Activated CD8-positive, alpha-beta T cell treated with anti-CD3 and anti-CD28 coated beads for 36 hours (primary cell): Measurements from ENCODE around the gene VWA5B2. TPM values are rescaled to one million over a fixed set of nuclear protein-coding genes. Genes with fewer than 3 reads are reported as not detected.

Source experiments
- ATAC-seq: fragments of 200-7000 bp; cut with Tn5 transposase; one replicate; pipeline ENCODE4 v1.10.0; 2021; ENCODE audit warnings: mild to moderate bottlenecking, moderate library complexity
- CTCF ChIA-PET: fragments of 350-600 bp; sonication (Branson Sonifier 250); formaldehyde crosslinking; loops from one replicate; lab custom pipeline; 2021; ENCODE audit warnings: antibody characterized with exemption; lab: Charles Lee
- POLR2A ChIA-PET: fragments of 350-600 bp; sonication (Branson Sonifier 250); formaldehyde crosslinking; loops from one replicate; lab custom pipeline; 2021; ENCODE audit warnings: antibody characterized with exemption; lab: Charles Lee
- DNase-seq: peaks from one replicate; pipeline ENCODE4 v3.0.0-alpha.2; 2020
- H3K27ac Mint-ChIP-seq: one replicate; pipeline ENCODE4 v1.8.0; 2021; ENCODE audit warnings: mild to moderate bottlenecking, mixed read lengths
- H3K27me3 Mint-ChIP-seq: one replicate; pipeline ENCODE4 v1.8.0; 2021; ENCODE audit warnings: mixed read lengths
- H3K36me3 Mint-ChIP-seq: one replicate; pipeline ENCODE4 v1.8.0; 2021; ENCODE audit warnings: low read depth, mixed read lengths
- H3K4me1 Mint-ChIP-seq: one replicate; pipeline ENCODE4 v1.8.0; 2021; ENCODE audit warnings: low read depth, mixed read lengths
- H3K4me3 Mint-ChIP-seq: one replicate; pipeline ENCODE4 v1.8.0; 2021; ENCODE audit warnings: mild to moderate bottlenecking, moderate library complexity, mixed read lengths
- H3K9me3 Mint-ChIP-seq: one replicate; pipeline ENCODE4 v1.8.0; 2021; ENCODE audit warnings: mixed read lengths
- CTCF ChIP-seq: fragments of 200-600 bp; IDR thresholded peaks from one replicate; pipeline ENCODE4 v1.8.0; 2022; ENCODE audit warnings: antibody characterized with exemption, mild to moderate bottlenecking
- intact Hi-C: fragments of 100-400 bp; cut with micrococcal nuclease; formaldehyde crosslinking; loops from one replicate; pipeline ENCODE4 v1.10.0; 2022
- total RNA-seq, 2 experiments: library from RNA; stranded (reverse); gene quantifications; one replicate each; pipeline ENCODE4 v1.2.3, GENCODE V29; 2021

Gene VWA5B2
- total RNA-seq = not detected

GRCh38 chr3:184229394-184230080 lies at the start of gene VWA5B2:
VWA5B2 (plus strand) TSS chr3:184229585; CDS start chr3:184230529, 944 bp downstream.
- H3K4me3 Mint-ChIP-seq = peak within 1 kb of the TSS; percentile 54
- H3K36me3 Mint-ChIP-seq = no peaks in the 10 kb centered on the region

GRCh38 chr3:184180165-184180564 lies 49.2 kb upstream of the VWA5B2 start:
- ChIA-PET CTCF (no interaction called here), POLR2A (no interaction called here)
- Mint-ChIP-seq H3K27ac (no peak overlapping the region), H3K4me1 (peaks cover 28% of the 10 kb centered on the region), H3K9me3 (no peaks in the 10 kb centered on the region), H3K27me3 (no peaks in the 10 kb centered on the region), H3K4me3 (no peak overlapping the region), H3K36me3 (peaks cover 55% of the 10 kb centered on the region)
- DNase-seq (no peak), ATAC-seq (no peak)
- intact Hi-C loops = no loop called here
- no peak for TF ChIP-seq CTCF

More at GRCh38 chr3:184229394-184230080, at the start of gene VWA5B2:
- ChIA-PET POLR2A (interaction anchor here (0.6 to 3.1 kb wide), 6 partner anchors 11 to 1162 kb away, joined by 3 to 9 read pairs (median 5); partner anchors contain the start of genes CAMK2N2 and EEF1AKMT4), CTCF (interaction anchor here (0.7 to 5.1 kb wide), 12 partner anchors 13 to 345 kb away, joined by 3 to 67 read pairs (median 14); partner anchors contain the start of genes CAMK2N2, EEF1AKMT4 and PARL)
- ATAC-seq = peak; percentile 96
- Mint-ChIP-seq H3K27ac (no peak within 1 kb of the TSS), H3K4me1 (peaks cover 11% of the 10 kb centered on the region), H3K27me3 (peaks cover 37% of the 10 kb centered on the region), H3K9me3 (no peaks in the 10 kb centered on the region)
- intact Hi-C loops = loop anchor here (5.0 kb wide), 1 partner anchor 58 kb away; no protein-coding TSS in a partner anchor
- peak; percentile 73 for DNase-seq
- TF ChIP-seq CTCF = no peak

- Mint-ChIP-seq H3K9me3 (no peaks in the 10 kb centered on the region), H3K36me3 (peaks cover 60% of the 10 kb centered on the region), H3K4me3 (no peak overlapping the region), H3K27ac (no peak overlapping the region), H3K4me1 (peaks cover 22% of the 10 kb centered on the region), H3K27me3 (no peaks in the 10 kb centered on the region)
- intact Hi-C loops = no loop called here
- no peak for DNase-seq
- POLR2A ChIA-PET = no interaction called here
- ATAC-seq = no peak
- TF ChIP-seq CTCF = no peak
- CTCF ChIA-PET = interaction anchor here (1.0 to 2.0 kb wide), 3 partner anchors 23 to 68 kb away, joined by 3 to 10 read pairs (median 4); partner anchors contain the start of genes EEF1AKMT4 and VWA5B2
These were observed 47.8 kb upstream of the VWA5B2 start for GRCh38 chr3:184181596-184181995.

- Mint-ChIP-seq H3K27ac (peak overlapping the region; percentile 14), H3K9me3 (no peaks in the 10 kb centered on the region), H3K27me3 (no peaks in the 10 kb centered on the region), H3K4me1 (peaks cover 25% of the 10 kb centered on the region), H3K36me3 (peaks cover 66% of the 10 kb centered on the region), H3K4me3 (no peak overlapping the region)
- intact Hi-C loops = no loop called here
- no peak for TF ChIP-seq CTCF
- ChIA-PET CTCF (interaction anchor here (1.1 to 1.7 kb wide), 2 partner anchors 9 to 44 kb away, joined by 4 to 5 read pairs; partner anchors contain the start of gene AP2M1), POLR2A (interaction anchor here (0.8 to 2.3 kb wide), 3 partner anchors 8 to 17 kb away, joined by 4 to 8 read pairs (median 4); no protein-coding TSS in a partner anchor)
- DNase-seq (no peak), ATAC-seq (no peak)
These were observed 45.7 kb upstream of the VWA5B2 start for GRCh38 chr3:184183679-184184078.
